Sigmoid colon (tissue), 7 donors: ENCODE data around the gene FHIP2A. TPM values are rescaled to one million over a fixed set of nuclear protein-coding genes. Genes with fewer than 3 reads are reported as not detected.
"Not testable (repeated sequence)": the region's sequence is repeated elsewhere in the genome, so short reads cannot be mapped to it uniquely, and the experiment has no call there.

ENCODE experiments used
- DNase-seq: peaks from one replicate; pipeline ENCODE4 v3.0.0-alpha.2; 2019
- H3K27ac ChIP-seq, 4 donors: fragments of 200-600 bp; sonication (generic); one replicate each; pipeline ENCODE4 v1.5.1; 2016 to 2019; ENCODE audit warnings: mild to moderate bottlenecking in 1 of 4
- H3K27me3 ChIP-seq, 3 donors: fragments of 200-600 bp; sonication (generic); one replicate each; pipeline ENCODE4 v1.5.1; 2019; ENCODE audit warnings: mild to moderate bottlenecking in 1 of 3
- H3K36me3 ChIP-seq, 4 donors: fragments of 200-600 bp; sonication (generic); one replicate each; pipeline ENCODE4 v1.5.1; 2016 to 2019
- H3K4me1 ChIP-seq, 4 donors: fragments of 200-600 bp; sonication (generic); one replicate each; pipeline ENCODE4 v1.5.1; 2017 to 2019
- H3K4me3 ChIP-seq, 4 donors: fragments of 200-600 bp; sonication (generic); one replicate each; pipeline ENCODE4 v1.5.1; 2017 to 2019; ENCODE audit warnings: mild to moderate bottlenecking in 2 of 4, moderate library complexity in 1 of 4
- H3K9me3 ChIP-seq, 4 donors: fragments of 200-600 bp in 3 of 4; sonication (generic) in 3 of 4; one replicate each; pipeline versions ENCODE4 v1.5.1 to v1.6.1; 2013 to 2019
- CTCF ChIP-seq, 4 experiments: fragments of 450-650 bp in 3 of 4; fragments of 200-600 bp in 1 of 4; IDR thresholded peaks; one replicate each; pipeline ENCODE4 v1.5.1; 2016 to 2019; ENCODE audit warnings: antibody characterized with exemption in 4 of 4, mild to moderate bottlenecking in 3 of 4, moderate library complexity in 2 of 4
- EP300 ChIP-seq, 4 donors: sonication (generic); formaldehyde crosslinking; IDR thresholded peaks; one replicate each; pipeline ENCODE4 v1.6.1; 2017; ENCODE audit warnings: antibody characterized with exemption in 4 of 4
- POLR2A ChIP-seq, 2 donors: fragments of 450-650 bp; IDR thresholded peaks; one replicate each; pipeline ENCODE4 v1.6.1; 2016; ENCODE audit warnings: antibody characterized with exemption in 2 of 2, mild to moderate bottlenecking in 2 of 2, moderate library complexity in 2 of 2
- POLR2AphosphoS5 ChIP-seq, 4 donors: sonication (generic); formaldehyde crosslinking; IDR thresholded peaks; one replicate each; pipeline ENCODE4 v1.6.1; 2017; ENCODE audit warnings: antibody characterized with exemption in 4 of 4
- WGBS, 2 donors: extraction: QIAGEN DNeasy Blood & Tissue Kit; methylation state at CpG; one replicate each; pipeline ENCODE4 v1.1.7; 2013; 5-methylcytosine and 5-hydroxymethylcytosine counted together
- intact Hi-C: fragments of 100-400 bp; cut with DNase I; formaldehyde crosslinking; loops from one replicate; pipeline ENCODE4 v1.15.1; 2023
- polyA plus RNA-seq, 3 donors: library from polyadenylated mRNA; stranded (reverse); fragments of 200-250 nt; gene quantifications; one replicate each; pipeline ENCODE4 v1.2.3, GENCODE V29; 2013
- total RNA-seq, 4 donors: library from RNA; depleted of rRNA; stranded (reverse); fragments of >200 nt; gene quantifications; one replicate each; pipeline ENCODE4 v1.1.0, GENCODE V29; 2016
- donor health status: healthy with polysubstance abuse.
- donor health status: Bipolar disorder and iron deficiency.
- donor health status: healthy.

The FHIP2A gene
- total and polyA plus RNA-seq, 7 donors, result 2.4 to 37.7 (median 32.1) TPM

- H3K27me3 ChIP-seq, result no peaks in the 10 kb centered on the region
- intact Hi-C loops, result no loop called here
- H3K36me3 ChIP-seq, result peaks cover 4 to 98% (median 35%) of the 10 kb centered on the region in 4 donors
- H3K4me3 ChIP-seq, result no peak overlapping the region
- TF ChIP-seq EP300 (IDR thresholded peaks at IDR 0.05) (no peak), POLR2A (IDR thresholded peaks at IDR 0.05) (no peak), POLR2AphosphoS5 (IDR thresholded peaks at IDR 0.05) (no peak), CTCF (IDR thresholded peaks at IDR 0.05) (no peak)
- DNase-seq, result no peak
- H3K9me3 ChIP-seq, result no peaks in the 10 kb centered on the region
- H3K27ac ChIP-seq, result no peak overlapping the region
- H3K4me1 ChIP-seq, result peaks cover 0 to 22% (median 14%) of the 10 kb centered on the region in 4 donors
Observed at GRCh38 chr10:114852197-114852596, 30.6 kb downstream of the FHIP2A start.

- H3K36me3 ChIP-seq, result peaks cover 0 to 89% (median 18%) of the 10 kb centered on the region in 4 donors
- intact Hi-C loops, result no loop called here
Observed at GRCh38 chr10:114854906-114855305, 33.3 kb downstream of the FHIP2A start.

GRCh38 chr10:114855776-114856543 is 34.4 kb downstream of the FHIP2A start:
- intact Hi-C loops, result no loop called here
- Histone ChIP-seq H3K4me3 (no peak overlapping the region), H3K27ac (peak overlapping the region in 3 of 4 donors; percentile 32 to 41 (median 35)), H3K27me3 (no peaks in the 10 kb centered on the region), H3K36me3 (peaks cover 0 to 89% (median 14%) of the 10 kb centered on the region in 4 donors), H3K4me1 (peaks cover 0 to 38% (median 24%) of the 10 kb centered on the region in 4 donors), H3K9me3 (no peaks in the 10 kb centered on the region)
- 77 to 83% methylated on average over 7 of the region's 7 CpGs for WGBS, 2 donors
- DNase-seq, result no peak
- TF ChIP-seq EP300 (IDR thresholded peaks at IDR 0.05) (no peak), CTCF (IDR thresholded peaks at IDR 0.05) (no peak), POLR2AphosphoS5 (IDR thresholded peaks at IDR 0.05) (no peak), POLR2A (IDR thresholded peaks at IDR 0.05) (no peak)

More at GRCh38 chr10:114854906-114855305, 33.3 kb downstream of the FHIP2A start:
- H3K27me3 ChIP-seq, result no peaks in the 10 kb centered on the region
- H3K9me3 ChIP-seq, result no peaks in the 10 kb centered on the region
- peak overlapping the region in 1 of 4 donors; percentile 41 for H3K27ac ChIP-seq
- H3K4me1 ChIP-seq, result peaks cover 0 to 38% (median 24%) of the 10 kb centered on the region in 4 donors
- no peak for DNase-seq
- 92 to 94% methylated on average over 1 of the region's 1 CpG for WGBS, 2 donors
- no peak overlapping the region for H3K4me3 ChIP-seq
- TF ChIP-seq CTCF (IDR thresholded peaks at IDR 0.05) (no peak), POLR2A (IDR thresholded peaks at IDR 0.05) (no peak), POLR2AphosphoS5 (IDR thresholded peaks at IDR 0.05) (no peak), EP300 (IDR thresholded peaks at IDR 0.05) (no peak)

- H3K27ac ChIP-seq, result peak overlapping the region in 3 of 4 donors; percentile 32 to 41 (median 35)
- H3K4me3 ChIP-seq, result no peak overlapping the region
- TF ChIP-seq POLR2A (IDR thresholded peaks at IDR 0.05) (no peak), CTCF (IDR thresholded peaks at IDR 0.05) (no peak), POLR2AphosphoS5 (IDR thresholded peaks at IDR 0.05) (no peak), EP300 (IDR thresholded peaks at IDR 0.05) (no peak)
- H3K4me1 ChIP-seq, result peaks cover 0 to 38% (median 24%) of the 10 kb centered on the region in 4 donors
- H3K9me3 ChIP-seq, result no peaks in the 10 kb centered on the region
- DNase-seq, result no peak
- WGBS, 2 donors, result 83 to 87% methylated on average over 9 of the region's 9 CpGs
- intact Hi-C loops, result no loop called here
- H3K36me3 ChIP-seq, result peaks cover 0 to 89% (median 15%) of the 10 kb centered on the region in 4 donors
- no peaks in the 10 kb centered on the region for H3K27me3 ChIP-seq
Observed at GRCh38 chr10:114856544-114857287, 35.1 kb downstream of the FHIP2A start.

- H3K4me3 ChIP-seq, DNase-seq, intact Hi-C loops, H3K27me3 ChIP-seq, H3K9me3 ChIP-seq: not testable (repeated sequence)
- 91 to 95% methylated on average over 8 of the region's 8 CpGs for WGBS, 2 donors
- H3K27ac ChIP-seq, result peak overlapping the region in 2 of 4 donors; percentile 35 to 41
- H3K36me3 ChIP-seq, result peaks cover 0 to 88% (median 15%) of the 10 kb centered on the region in 4 donors
- H3K4me1 ChIP-seq, result peaks cover 0 to 38% (median 24%) of the 10 kb centered on the region in 4 donors
Observed at GRCh38 chr10:114857288-114857565, 35.6 kb downstream of the FHIP2A start.
